ENCODE data around the gene DMXL2. TPM values are rescaled to one million over a fixed set of nuclear protein-coding genes. Genes with fewer than 3 reads are reported as not detected.

The DMXL2 gene
- total RNA-seq, 1 experiment from 2014 or later: 29.8 TPM

DNA sequence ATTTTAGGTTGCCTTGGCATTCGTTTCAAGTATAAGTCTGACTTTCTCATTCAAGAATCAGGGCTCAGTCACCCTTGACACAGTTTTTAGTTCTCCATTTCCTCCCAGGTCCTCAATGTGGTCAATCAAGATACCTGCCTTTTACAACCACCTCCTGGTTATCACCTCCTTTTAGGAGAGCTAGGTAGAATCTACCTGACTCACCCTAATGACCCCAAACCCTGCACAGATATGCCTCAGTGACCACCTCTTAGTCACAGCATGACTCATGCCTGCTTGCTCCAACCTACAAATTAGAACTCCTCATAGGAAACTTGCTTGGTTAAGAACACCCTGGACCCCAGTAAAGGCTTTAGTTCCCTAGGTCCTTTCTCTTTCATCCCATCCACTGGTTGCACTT, 22.5 kb downstream of the DMXL2 start:
- Histone ChIP-seq H4K20me1 (ENCODE audit: insufficient read depth) (no peaks in the 10 kb centered on the region), H3K4me2 (peak overlapping the region; percentile 55), H3K9me3 (ENCODE audit: insufficient read depth, low read depth) (no peaks in the 10 kb centered on the region), H3K4me3 (no peak overlapping the region), H3K27ac (peak overlapping the region; percentile 68), H2AFZ (no peak overlapping the region), H3K79me2 (ENCODE audit: low read depth) (peaks cover 10% of the 10 kb centered on the region; the same call in 1 of the 2 replicates), H3K36me3 (ENCODE audit: low read depth) (no peaks in the 10 kb centered on the region), H3K27me3 (ENCODE audit: insufficient read depth, low read depth) (no peaks in the 10 kb centered on the region), H3K4me1 (replicated peaks; ENCODE audit: insufficient read depth) (peaks cover 32% of the 10 kb centered on the region), H3F3A (ENCODE audit: insufficient read depth, low read depth) (peaks cover 13% of the 10 kb centered on the region), H3K9me2 (ENCODE audit: insufficient read depth) (no peaks in the 10 kb centered on the region)
- TF ChIP-seq CTCF (conservative IDR thresholded peaks at IDR 0.05) (no peak), EZH2 (IDR thresholded peaks at IDR 0.05; ENCODE audit: low read depth) (no peak)
- POLR2A ChIA-PET (ENCODE audit: unreplicated experiment): interaction anchor here (0.6 to 0.7 kb wide), 2 partner anchors 42 to 85 kb away, joined by 4 to 6 read pairs; no protein-coding TSS in a partner anchor
- no TSS peak for BruUV-seq (replicated peaks)
- CTCF ChIA-PET: interaction anchor here (0.6 kb wide), 2 partner anchors 22 to 50 kb away, joined by 4 to 6 read pairs; no protein-coding TSS in a partner anchor
- DNase-seq: peak; percentile 55 to 87
- intact Hi-C loops (cut with micrococcal nuclease; ENCODE audit: unreplicated experiment): no loop called here

- H4K20me1 ChIP-seq (ENCODE audit: insufficient read depth): no peaks in the 10 kb centered on the region
- TF ChIP-seq EZH2 (IDR thresholded peaks at IDR 0.05; ENCODE audit: low read depth) (no peak), CTCF (conservative IDR thresholded peaks at IDR 0.05) (no peak)
- no peaks in the 10 kb centered on the region for H3K36me3 ChIP-seq (ENCODE audit: low read depth)
- no peak overlapping the region for H3K4me2 ChIP-seq
- no peaks in the 10 kb centered on the region for H3K79me2 ChIP-seq (ENCODE audit: low read depth)
- no peak overlapping the region for H2AFZ ChIP-seq
- BruUV-seq (replicated peaks): no TSS peak
- no peak overlapping the region for H3K27ac ChIP-seq
- intact Hi-C loops (cut with micrococcal nuclease; ENCODE audit: unreplicated experiment): no loop called here
- CTCF ChIA-PET: no interaction called here
- no peaks in the 10 kb centered on the region for H3K4me1 ChIP-seq (replicated peaks; ENCODE audit: insufficient read depth)
- no peaks in the 10 kb centered on the region for H3F3A ChIP-seq (ENCODE audit: insufficient read depth, low read depth)
- no peak for DNase-seq
- no peaks in the 10 kb centered on the region for H3K27me3 ChIP-seq (ENCODE audit: insufficient read depth, low read depth)
- no peaks in the 10 kb centered on the region; the same call in 1 of the 2 replicates for H3K9me3 ChIP-seq (ENCODE audit: insufficient read depth, low read depth)
- POLR2A ChIA-PET (ENCODE audit: unreplicated experiment): no interaction called here
- H3K4me3 ChIP-seq: no peak overlapping the region
- H3K9me2 ChIP-seq (ENCODE audit: insufficient read depth): no peaks in the 10 kb centered on the region
Measured at GRCh38 chr15:51589881-51590568, 32.5 kb downstream of the DMXL2 start.

GRCh38 chr15:51588966-51589365, 33.6 kb downstream of the DMXL2 start:
- no peaks in the 10 kb centered on the region for H3K27me3 ChIP-seq (ENCODE audit: insufficient read depth, low read depth)
- no peak overlapping the region for H3K27ac ChIP-seq
- no peak for TF ChIP-seq CTCF (conservative IDR thresholded peaks at IDR 0.05)
- no peak for TF ChIP-seq EZH2 (IDR thresholded peaks at IDR 0.05; ENCODE audit: low read depth)
- no peak for DNase-seq
- H3K9me2 ChIP-seq (ENCODE audit: insufficient read depth): no peaks in the 10 kb centered on the region
- ChIA-PET POLR2A (ENCODE audit: unreplicated experiment) (no interaction called here), CTCF (no interaction called here)
- H3F3A ChIP-seq (ENCODE audit: insufficient read depth, low read depth): no peaks in the 10 kb centered on the region
- H4K20me1 ChIP-seq (ENCODE audit: insufficient read depth): no peaks in the 10 kb centered on the region
- H3K4me1 ChIP-seq (replicated peaks; ENCODE audit: insufficient read depth): no peaks in the 10 kb centered on the region
- H3K79me2 ChIP-seq (ENCODE audit: low read depth): no peaks in the 10 kb centered on the region
- H3K9me3 ChIP-seq (ENCODE audit: insufficient read depth, low read depth): no peaks in the 10 kb centered on the region; the same call in 1 of the 2 replicates
- no peak overlapping the region for H3K4me3 ChIP-seq
- H3K4me2 ChIP-seq: no peak overlapping the region
- BruUV-seq (replicated peaks): no TSS peak
- H2AFZ ChIP-seq: no peak overlapping the region
- H3K36me3 ChIP-seq (ENCODE audit: low read depth): no peaks in the 10 kb centered on the region
- intact Hi-C loops (cut with micrococcal nuclease; ENCODE audit: unreplicated experiment): no loop called here
